H1 (cell line): Measurements from ENCODE around the gene HEBP1. TPM values are rescaled to one million over a fixed set of nuclear protein-coding genes. Genes with fewer than 3 reads are reported as not detected.

ENCODE experiments used
- CTCF ChIA-PET: fragments of 300-600 bp; sonication (Branson Sonifier 250); formaldehyde crosslinking; loops from one replicate; lab custom pipeline; 2021; ENCODE audit not compliant: partially characterized antibody; lab: Charles Lee
- POLR2A ChIA-PET: fragments of 300-600 bp; sonication (Branson Sonifier 250); formaldehyde crosslinking; loops from one replicate; lab custom pipeline; 2021; ENCODE audit warnings: inconsistent platforms; ENCODE audit not compliant: partially characterized antibody; lab: Charles Lee
- DNase-seq, 2 experiments: peaks; one replicate each; pipeline versions ENCODE4 v3.0.0 to v3.0.0-alpha.2; 2010 to 2022; ENCODE audit warnings: low spot score in 2 of 2, low read depth in 1 of 2, mixed read lengths in 1 of 2
- FAIRE-seq: peaks from 2 replicates; lab custom pipeline; 2011; peaks lifted over from hg19 to GRCh38; lab: Jason Lieb, UNC
- H2AFZ ChIP-seq: 2 replicates; pipeline ENCODE4 v1.8.1; 2012; ENCODE audit warnings: low read length, inconsistent platforms
- H2AK5ac ChIP-seq: 2 replicates; pipeline ENCODE4 v1.6.1; 2013; ENCODE audit warnings: low read depth, low read length
- H2BK120ac ChIP-seq: replicated peaks from 2 replicates; pipeline ENCODE3; 2013; ENCODE audit warnings: low read depth, low read length, inconsistent platforms
- H2BK12ac ChIP-seq: 2 replicates; pipeline ENCODE4 v1.6.1; 2013; ENCODE audit warnings: low read depth, low read length
- H2BK15ac ChIP-seq: 2 replicates; pipeline ENCODE4 v1.6.1; 2013; ENCODE audit warnings: low read length
- H2BK20ac ChIP-seq: 2 replicates; pipeline ENCODE4 v1.6.1; 2013; ENCODE audit warnings: low read length
- H2BK5ac ChIP-seq: 2 replicates; pipeline ENCODE4 v1.6.1; 2013; ENCODE audit warnings: low read depth, low read length
- H3K14ac ChIP-seq: 2 replicates; pipeline ENCODE4 v1.6.1; 2013; ENCODE audit warnings: inconsistent platforms; ENCODE audit not compliant: insufficient read length
- H3K18ac ChIP-seq: 2 replicates; pipeline ENCODE4 v1.6.1; 2013; ENCODE audit warnings: low read length; ENCODE audit errors: extremely low read depth
- H3K23ac ChIP-seq: 2 replicates; pipeline ENCODE4 v1.6.1; 2013; ENCODE audit warnings: inconsistent platforms; ENCODE audit not compliant: insufficient read length
- H3K23me2 ChIP-seq: 2 replicates; pipeline ENCODE4 v1.6.1; 2013; ENCODE audit warnings: low read depth, low read length
- H3K27ac ChIP-seq: 2 replicates; pipeline ENCODE4 v1.6.1; 2011; ENCODE audit warnings: low read depth, low read length, inconsistent platforms
- H3K27me3 ChIP-seq, 4 experiments: replicated peaks in 1 of 4; 1 replicate in 1 of 4; 2 replicates in 3 of 4; pipeline versions ENCODE4 v1.6.1 to v1.8.1; 2011 to 2013; ENCODE audit warnings: low read length in 3 of 4, mild to moderate bottlenecking in 3 of 4, inconsistent platforms in 2 of 4, mixed read lengths in 2 of 4, moderate library complexity in 1 of 4; ENCODE audit not compliant: control insufficient read depth in 3 of 4, insufficient read depth in 3 of 4; ENCODE audit errors: extremely low read depth in 1 of 4
- H3K36me3 ChIP-seq, 4 experiments: 2 replicates each; pipeline versions ENCODE4 v1.6.1 to v1.8.1; 2011 to 2013; ENCODE audit warnings: mild to moderate bottlenecking in 4 of 4, low read length in 3 of 4, moderate library complexity in 2 of 4, control low read depth in 1 of 4, inconsistent platforms in 1 of 4; ENCODE audit not compliant: insufficient read depth in 4 of 4, control insufficient read depth in 2 of 4
- H3K4ac ChIP-seq: replicated peaks from 2 replicates; pipeline ENCODE3; 2013; ENCODE audit warnings: low read length, low read depth, mixed read lengths, inconsistent platforms; ENCODE audit not compliant: insufficient read length
- H3K4me1 ChIP-seq, 4 experiments: replicated peaks in 1 of 4; 1 replicate in 1 of 4; 2 replicates in 3 of 4; pipeline versions ENCODE4 v1.6.1 to v1.8.1; 2011 to 2013; ENCODE audit warnings: low read length in 3 of 4, inconsistent platforms in 2 of 4, mixed read lengths in 1 of 4; ENCODE audit not compliant: insufficient read depth in 4 of 4, control insufficient read depth in 3 of 4
- H3K4me2 ChIP-seq, 2 experiments: 2 replicates each; pipeline versions ENCODE4 v1.6.1 to v1.8.1; 2011 to 2013; ENCODE audit warnings: low read depth in 2 of 2, low read length in 2 of 2, control low read depth in 1 of 2, inconsistent platforms in 1 of 2, mild to moderate bottlenecking in 1 of 2; ENCODE audit not compliant: insufficient read depth in 1 of 2
- H3K4me3 ChIP-seq, 4 experiments: fragments of 200-600, 300-600 bp in 1 of 4; sonication (generic), shearing (Covaris generic), sonication (Bioruptor Twin) in 1 of 4; 2 replicates each; pipeline versions ENCODE4 v1.5.1 to v1.8.1; 2011 to 2016; ENCODE audit warnings: low read length in 4 of 4, low read depth in 3 of 4, control low read depth in 2 of 4, inconsistent platforms in 2 of 4, mild to moderate bottlenecking in 2 of 4, mixed read lengths in 1 of 4, moderate library complexity in 1 of 4; ENCODE audit not compliant: insufficient read depth in 2 of 4; ENCODE audit errors: extremely low read depth in 1 of 4
- H3K56ac ChIP-seq: replicated peaks from 2 replicates; pipeline ENCODE3; 2013; ENCODE audit warnings: low read depth, mild to moderate bottlenecking, mixed read lengths, low read length, inconsistent platforms; ENCODE audit not compliant: insufficient read length
- H3K79me1 ChIP-seq: 2 replicates; pipeline ENCODE4 v1.6.1; 2013; ENCODE audit warnings: low read depth, low read length, control low read depth
- H3K79me2 ChIP-seq, 2 experiments: 2 replicates each; pipeline versions ENCODE4 v1.6.1 to v1.8.1; 2012 to 2013; ENCODE audit warnings: low read length in 2 of 2, mild to moderate bottlenecking in 2 of 2, inconsistent platforms in 1 of 2; ENCODE audit not compliant: insufficient read depth in 2 of 2, control insufficient read depth in 1 of 2
- H3K9ac ChIP-seq, 4 experiments: replicated peaks in 1 of 4; 1 replicate in 1 of 4; 2 replicates in 3 of 4; pipeline versions ENCODE4 v1.6.1 to v1.8.1; 2011 to 2013; ENCODE audit warnings: low read depth in 3 of 4, low read length in 3 of 4, control low read depth in 2 of 4, mild to moderate bottlenecking in 2 of 4, moderate library complexity in 2 of 4, inconsistent platforms in 1 of 4; ENCODE audit errors: extremely low read depth in 1 of 4
- H3K9me3 ChIP-seq, 2 experiments: 2 replicates each; pipeline versions ENCODE4 v1.6.1 to v1.8.1; 2012 to 2013; ENCODE audit warnings: mild to moderate bottlenecking in 2 of 2, moderate library complexity in 2 of 2, control low read depth in 1 of 2, inconsistent platforms in 1 of 2, low read depth in 1 of 2, low read length in 1 of 2, mixed read lengths in 1 of 2; ENCODE audit not compliant: insufficient read depth in 2 of 2
- H4K20me1 ChIP-seq, 2 experiments: replicated peaks in 1 of 2; 2 replicates each; pipeline versions ENCODE3 to v1.8.1; 2011 to 2013; ENCODE audit warnings: inconsistent platforms in 2 of 2, low read length in 2 of 2, mild to moderate bottlenecking in 1 of 2; ENCODE audit not compliant: insufficient read depth in 2 of 2, control insufficient read depth in 1 of 2
- H4K5ac ChIP-seq: 2 replicates; pipeline ENCODE4 v1.6.1; 2013; ENCODE audit warnings: low read length, low read depth, mixed read lengths, inconsistent platforms; ENCODE audit not compliant: insufficient read length
- H4K8ac ChIP-seq: 2 replicates; pipeline ENCODE4 v1.8.0; 2013; ENCODE audit warnings: mild to moderate bottlenecking, moderate library complexity, low read length, inconsistent platforms; ENCODE audit not compliant: insufficient read depth; ENCODE audit errors: extremely low read depth
- H4K91ac ChIP-seq: replicated peaks from 2 replicates; pipeline ENCODE3; 2013; ENCODE audit warnings: low read length, mixed read lengths, inconsistent platforms; ENCODE audit not compliant: insufficient read length
- CTBP2 ChIP-seq: IDR thresholded peaks from 2 replicates; pipeline ENCODE4 v1.7.0; 2011; ENCODE audit warnings: borderline replicate concordance, mild to moderate bottlenecking, moderate library complexity, mixed read lengths, low read length; ENCODE audit not compliant: insufficient read depth, insufficient read length
- CTCF ChIP-seq, 3 experiments: IDR thresholded peaks; 1 replicate in 2 of 3; 2 replicates in 1 of 3; pipeline versions ENCODE4 v1.5.1 to v1.6.1; 2011; ENCODE audit warnings: low read length in 3 of 3, mild to moderate bottlenecking in 3 of 3, inconsistent platforms in 2 of 3, low read depth in 1 of 3, moderate library complexity in 1 of 3; ENCODE audit not compliant: insufficient read depth in 1 of 3; ENCODE audit errors: control extremely low read depth in 1 of 3
- JUN ChIP-seq: IDR thresholded peaks from 2 replicates; pipeline ENCODE4 v1.6.1; 2011; ENCODE audit warnings: low read depth, mild to moderate bottlenecking, improper control_type of control experiment, low read length
- RBBP5 ChIP-seq: IDR thresholded peaks from 2 replicates; pipeline ENCODE4 v1.7.1; 2012; ENCODE audit warnings: low read depth, mild to moderate bottlenecking, inconsistent platforms, low read length, moderate library complexity, borderline replicate concordance
- RFX5 ChIP-seq: IDR thresholded peaks from 2 replicates; pipeline ENCODE4 v1.6.1; 2011; ENCODE audit warnings: low read depth, low read length, improper control_type of control experiment, borderline replicate concordance
- SP1 ChIP-seq: IDR thresholded peaks from 2 replicates; pipeline ENCODE4 v1.6.1; 2011; ENCODE audit warnings: low read depth, low read length
- WGBS, 2 experiments: shearing (Covaris generic) in 1 of 2; methylation state at CpG; one replicate each; pipeline versions ENCODE4 v1.1.6 to v1.1.7; 2013 to 2015; ENCODE audit warnings: low lambda C conversion rate in 2 of 2, mixed read lengths in 2 of 2, inconsistent platforms in 1 of 2, low coverage in 1 of 2, missing lambda C conversion rate in 1 of 2; ENCODE audit not compliant: insufficient replicate concordance in 2 of 2, insufficient coverage in 1 of 2, insufficient read length in 1 of 2; ENCODE audit errors: extremely low coverage in 1 of 2, missing lambda C conversion rate in 1 of 2; 5-methylcytosine and 5-hydroxymethylcytosine counted together
- polyA plus RNA-seq, 7 experiments: library from polyadenylated mRNA; depleted of rRNA in 3 of 7; stranded (reverse) in 5 of 7; unstranded in 2 of 7; fragments of >200 nt in 5 of 7; fragments of 200-250 nt in 2 of 7; gene quantifications; 1 replicate in 5 of 7; 2 replicates in 1 of 7; 4 replicates in 1 of 7; pipeline versions ENCODE4 v1.2.1 to v1.2.3, GENCODE V29; 2011 to 2013; ENCODE audit warnings: missing spikeins in 2 of 7, mixed read lengths in 2 of 7
- total RNA-seq: library from RNA; stranded (reverse); fragmentation: NEBNext Ultra II Directional; extraction: Animal tissue kit (Norgen Biotek cat#: 25700); gene quantifications from 2 replicates; pipeline ENCODE4 v1.2.1, GENCODE V29; 2021
- TF ChIP-seq, protein P1 (sequence below): IDR thresholded peaks from 2 replicates; pipeline ENCODE4 v1.6.1; 2011; ENCODE audit warnings: low read length, improper control_type of control experiment

Gene HEBP1
- total and polyA plus RNA-seq, 2 of the 8 experiments (the other 6 are each of a cell fraction or from before 2014, with no cell fraction given) = 30.8 to 56.1 TPM

DNA sequence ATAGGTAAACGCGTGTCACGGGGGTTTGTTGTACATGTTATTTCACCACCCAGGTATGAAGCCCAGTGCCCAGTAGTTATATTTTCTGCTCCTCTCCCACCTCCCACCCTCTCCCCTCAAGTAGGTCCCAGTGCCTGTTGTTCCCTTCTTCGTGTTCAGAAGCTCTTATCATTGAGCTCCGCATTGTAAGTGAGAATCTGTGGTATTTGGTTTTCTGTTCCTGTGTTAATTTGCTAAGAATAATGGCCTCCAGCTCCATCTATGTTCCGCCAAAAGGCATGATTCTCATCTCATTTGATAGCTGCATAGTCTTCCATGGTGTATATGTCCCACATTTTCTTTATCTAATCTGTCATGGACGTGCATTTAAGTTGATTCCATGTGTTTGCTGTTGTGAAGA is 41.2 kb downstream of the HEBP1 start:
- CTCF ChIA-PET = interaction anchor here (1.5 to 1.6 kb wide), 2 partner anchors 10 to 43 kb away, joined by 3 to 4 read pairs; no protein-coding TSS in a partner anchor
- no peak for DNase-seq

More for the DNA sequence above, 41.2 kb downstream of the HEBP1 start:
- H2AFZ ChIP-seq = no peak overlapping the region
- H2BK15ac ChIP-seq = no peak overlapping the region
- H4K5ac ChIP-seq = no peak overlapping the region
- H2BK12ac ChIP-seq = no peak overlapping the region
- no peaks in the 10 kb centered on the region for H3K23me2 ChIP-seq
- H2BK20ac ChIP-seq = no peak overlapping the region
- H3K4me3 ChIP-seq = no peak overlapping the region
- no peak overlapping the region for H2BK120ac ChIP-seq
- no peak overlapping the region for H3K4me2 ChIP-seq
- no peaks in the 10 kb centered on the region for H3K36me3 ChIP-seq
- H4K20me1 ChIP-seq = no peaks in the 10 kb centered on the region
- H3K18ac ChIP-seq = no peak overlapping the region
- TF ChIP-seq RFX5 (no peak), CTBP2 (no peak), RBBP5 (no peak), JUN (no peak), SP1 (no peak), CTCF (IDR thresholded peaks at IDR 0.05; ENCODE audit: control extremely low read depth in 1 of 3, insufficient read depth in 1 of 3, low read depth in 1 of 3, low read length in 3 of 3) (no peak)
- TF ChIP-seq, protein P1, sequence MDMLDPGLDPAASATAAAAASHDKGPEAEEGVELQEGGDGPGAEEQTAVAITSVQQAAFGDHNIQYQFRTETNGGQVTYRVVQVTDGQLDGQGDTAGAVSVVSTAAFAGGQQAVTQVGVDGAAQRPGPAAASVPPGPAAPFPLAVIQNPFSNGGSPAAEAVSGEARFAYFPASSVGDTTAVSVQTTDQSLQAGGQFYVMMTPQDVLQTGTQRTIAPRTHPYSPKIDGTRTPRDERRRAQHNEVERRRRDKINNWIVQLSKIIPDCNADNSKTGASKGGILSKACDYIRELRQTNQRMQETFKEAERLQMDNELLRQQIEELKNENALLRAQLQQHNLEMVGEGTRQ = no peak
- H2BK5ac ChIP-seq = no peak overlapping the region
- H3K27me3 ChIP-seq = no peaks in the 10 kb centered on the region
- FAIRE-seq = no peak
- no peak overlapping the region for H3K56ac ChIP-seq
- no peaks in the 10 kb centered on the region for H3K79me2 ChIP-seq
- no peak overlapping the region for H3K27ac ChIP-seq
- no peak overlapping the region for H4K91ac ChIP-seq
- no peaks in the 10 kb centered on the region for H3K4me1 ChIP-seq
- H3K23ac ChIP-seq = no peak overlapping the region
- no peak overlapping the region for H2AK5ac ChIP-seq
- WGBS, 2 experiments = 74% methylated on average over 7 of the region's 7 CpGs; no CpG with 5 or more reads in 1 of the 2 experiments
- POLR2A ChIA-PET = no interaction called here
- H3K4ac ChIP-seq = no peak overlapping the region
- no peaks in the 10 kb centered on the region for H3K9me3 ChIP-seq
- H3K14ac ChIP-seq = no peak overlapping the region
- no peaks in the 10 kb centered on the region for H3K79me1 ChIP-seq
- no peak overlapping the region for H3K9ac ChIP-seq
- no peak overlapping the region for H4K8ac ChIP-seq
